H1 (cell line): ENCODE results near the gene SLC24A3. TPM values are rescaled to one million over a fixed set of nuclear protein-coding genes. Genes with fewer than 3 reads are reported as not detected.

Experiments
- EP300 ChIP-seq, 2 experiments: IDR thresholded peaks; 1 replicate in 1 of 2; 2 replicates in 1 of 2; pipeline ENCODE4 v1.6.1; 2011 to 2012; ENCODE audit warnings: low read depth in 2 of 2, low read length in 2 of 2, mild to moderate bottlenecking in 2 of 2, borderline replicate concordance in 1 of 2, inconsistent platforms in 1 of 2, moderate library complexity in 1 of 2
- FOSL1 ChIP-seq: IDR thresholded peaks from 2 replicates; pipeline ENCODE4 v1.6.1; 2011; ENCODE audit warnings: mild to moderate bottlenecking, low read depth, low read length, moderate library complexity; ENCODE audit not compliant: insufficient read depth
- SIN3A ChIP-seq, 2 experiments: IDR thresholded peaks in 1 of 2; conservative IDR thresholded peaks in 1 of 2; 2 replicates each; pipeline ENCODE4 v1.6.1; 2011 to 2012; ENCODE audit warnings: low read length in 2 of 2, improper control_type of control experiment in 1 of 2, low read depth in 1 of 2, mild to moderate bottlenecking in 1 of 2
- TBP ChIP-seq: IDR thresholded peaks from 2 replicates; pipeline ENCODE4 v1.6.1; 2011; ENCODE audit warnings: low read depth, low read length, improper control_type of control experiment
- polyA plus RNA-seq, 7 experiments: library from polyadenylated mRNA; depleted of rRNA in 3 of 7; stranded (reverse) in 5 of 7; unstranded in 2 of 7; fragments of >200 nt in 5 of 7; fragments of 200-250 nt in 2 of 7; gene quantifications; 1 replicate in 5 of 7; 2 replicates in 1 of 7; 4 replicates in 1 of 7; pipeline versions ENCODE4 v1.2.1 to v1.2.3, GENCODE V29; 2011 to 2013; ENCODE audit warnings: missing spikeins in 2 of 7, mixed read lengths in 2 of 7
- total RNA-seq: library from RNA; stranded (reverse); fragmentation: NEBNext Ultra II Directional; extraction: Animal tissue kit (Norgen Biotek cat#: 25700); gene quantifications from 2 replicates; pipeline ENCODE4 v1.2.1, GENCODE V29; 2021

SLC24A3 gene
- total and polyA plus RNA-seq, 2 of the 8 experiments (the other 6 are each of a cell fraction or from before 2014, with no cell fraction given), result 4.5 to 6.3 TPM

DNA sequence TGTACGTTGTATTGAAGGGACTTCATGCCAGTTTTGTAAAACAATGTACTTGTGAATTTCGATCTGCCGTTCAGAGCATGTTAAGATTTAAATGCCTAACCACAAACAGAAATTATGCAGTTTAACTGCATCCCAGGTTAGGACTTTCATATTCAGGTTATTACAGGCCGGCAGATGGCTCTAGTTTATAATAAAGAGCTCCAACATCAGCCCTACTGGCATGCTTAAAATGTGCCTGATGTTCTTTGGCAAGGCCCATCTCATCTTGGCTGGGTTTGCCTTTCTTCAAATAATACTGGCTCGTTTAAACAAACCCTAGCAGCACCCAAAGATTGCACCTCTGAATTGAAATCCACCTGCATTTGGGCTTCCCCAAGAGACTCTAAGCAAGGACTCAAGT is 376.3 kb downstream of the SLC24A3 start (continued):
- no peak for TF ChIP-seq EP300 (IDR thresholded peaks at IDR 0.05; ENCODE audit: borderline replicate concordance in 1 of 2, low read depth in 2 of 2, low read length in 2 of 2)
- no peak for TF ChIP-seq FOSL1
- TF ChIP-seq SIN3A (conservative IDR thresholded peaks at IDR 0.05 in 1 of 2, IDR thresholded peaks at IDR 0.05 in 1 of 2; ENCODE audit: low read depth in 1 of 2, low read length in 2 of 2), result no peak
- no peak for TF ChIP-seq TBP
